HL-60/S4 treated with phorbol 12-myristate 13-acetate at 8.2 ng/mL for 4 days and 3 days (cell line): ENCODE data around the gene ADAM8.
"Not testable (repeated sequence)": the region's sequence is repeated elsewhere in the genome, so short reads cannot be mapped to it uniquely, and the experiment has no call there.

Source experiments
- in situ Hi-C: fragments of 300-500 bp; cut with MboI; formaldehyde crosslinking; loops from 2 replicates; pipeline ENCODE4 v1.15.0; 2022; ENCODE audit warnings: low sequenced_read_pairs

Gene ADAM8

DNA sequence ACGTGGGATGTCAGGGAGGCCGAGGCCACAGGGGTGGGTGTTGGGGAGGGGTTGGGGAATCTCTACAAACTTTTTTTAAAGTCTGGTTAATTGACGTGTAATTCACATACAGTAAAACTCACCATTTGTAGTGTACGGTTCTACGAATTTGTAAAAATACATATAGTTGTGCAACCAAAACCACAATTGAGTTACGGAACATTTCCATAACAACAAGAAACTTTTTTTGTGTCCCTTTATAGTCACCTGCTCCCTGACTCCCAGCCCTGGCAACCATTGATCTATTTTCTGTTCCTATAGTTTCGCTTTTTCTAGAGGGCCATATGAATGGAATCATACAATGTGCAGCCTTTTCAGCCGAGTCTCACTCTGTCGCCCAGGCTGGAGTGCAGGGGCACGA is 41.9 kb downstream of the ADAM8 start:
- in situ Hi-C loops, result not testable (repeated sequence)

DNA sequence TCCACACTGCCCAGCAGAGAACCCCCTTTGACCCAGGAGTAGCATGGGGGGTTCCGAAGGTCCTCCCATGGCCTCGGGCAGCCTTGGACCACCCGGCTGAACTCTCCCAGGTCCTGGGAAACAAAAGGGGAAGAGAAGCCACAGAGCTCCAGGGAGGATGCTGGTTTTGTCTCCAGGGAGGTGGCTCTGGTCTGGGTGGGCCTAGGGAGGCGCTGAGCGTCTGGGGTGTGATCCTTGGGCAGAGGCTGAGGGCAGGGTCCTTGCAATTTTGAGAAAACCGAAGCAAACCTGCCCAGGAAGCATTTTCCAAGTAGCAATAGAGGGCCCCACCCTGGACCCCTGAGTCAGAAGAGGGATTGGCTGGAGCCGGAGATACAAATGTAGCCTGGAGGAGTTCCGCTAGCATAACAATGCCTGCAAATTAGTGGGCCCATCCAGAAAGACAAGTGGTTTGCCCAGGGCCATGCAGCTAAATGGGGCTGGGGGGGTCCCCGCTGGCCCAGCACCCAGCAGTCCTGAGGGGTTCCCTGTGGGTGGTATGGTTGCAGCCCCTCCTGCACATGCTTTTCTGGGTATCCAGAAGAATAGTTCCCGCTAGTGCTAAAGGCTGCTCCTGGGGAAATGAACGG is 44.6 kb downstream of the ADAM8 start:
- in situ Hi-C loops, result no loop called here

DNA sequence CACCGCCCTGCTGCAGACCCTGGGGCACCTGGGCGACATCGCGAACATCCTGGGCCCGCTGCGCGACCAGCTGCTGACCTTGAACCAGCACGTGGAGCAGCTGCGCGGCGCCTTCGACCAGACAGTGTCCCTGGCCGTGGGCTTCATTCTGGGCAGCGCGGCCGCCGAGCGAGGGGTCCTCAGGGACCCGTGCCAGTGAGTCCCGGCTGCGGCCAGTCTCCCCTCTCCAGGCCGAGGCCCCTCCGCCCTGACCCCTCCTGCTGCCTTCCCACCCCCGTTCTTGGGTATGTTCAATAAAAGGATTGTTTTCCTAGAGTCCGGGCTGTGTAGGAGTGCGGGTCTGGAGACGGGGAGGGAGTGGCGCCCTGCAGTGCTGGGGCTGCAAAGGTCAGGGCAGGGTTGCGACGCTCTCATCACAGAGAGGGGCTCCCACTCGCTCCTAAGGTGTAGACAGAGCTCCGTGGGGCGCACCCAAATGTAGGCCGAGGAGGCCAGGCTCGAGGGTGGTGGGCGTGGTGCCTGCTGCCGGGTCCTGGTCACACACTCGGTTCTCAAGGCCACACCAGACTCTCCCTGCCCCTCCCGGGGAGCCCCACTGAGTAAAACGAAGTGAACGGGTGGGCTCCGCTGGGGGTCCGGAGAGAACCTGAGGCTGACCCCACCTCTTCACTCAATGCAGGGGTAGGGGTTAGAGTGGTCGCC is 45.3 kb downstream of the ADAM8 start:
- in situ Hi-C loops, result no loop called here

DNA sequence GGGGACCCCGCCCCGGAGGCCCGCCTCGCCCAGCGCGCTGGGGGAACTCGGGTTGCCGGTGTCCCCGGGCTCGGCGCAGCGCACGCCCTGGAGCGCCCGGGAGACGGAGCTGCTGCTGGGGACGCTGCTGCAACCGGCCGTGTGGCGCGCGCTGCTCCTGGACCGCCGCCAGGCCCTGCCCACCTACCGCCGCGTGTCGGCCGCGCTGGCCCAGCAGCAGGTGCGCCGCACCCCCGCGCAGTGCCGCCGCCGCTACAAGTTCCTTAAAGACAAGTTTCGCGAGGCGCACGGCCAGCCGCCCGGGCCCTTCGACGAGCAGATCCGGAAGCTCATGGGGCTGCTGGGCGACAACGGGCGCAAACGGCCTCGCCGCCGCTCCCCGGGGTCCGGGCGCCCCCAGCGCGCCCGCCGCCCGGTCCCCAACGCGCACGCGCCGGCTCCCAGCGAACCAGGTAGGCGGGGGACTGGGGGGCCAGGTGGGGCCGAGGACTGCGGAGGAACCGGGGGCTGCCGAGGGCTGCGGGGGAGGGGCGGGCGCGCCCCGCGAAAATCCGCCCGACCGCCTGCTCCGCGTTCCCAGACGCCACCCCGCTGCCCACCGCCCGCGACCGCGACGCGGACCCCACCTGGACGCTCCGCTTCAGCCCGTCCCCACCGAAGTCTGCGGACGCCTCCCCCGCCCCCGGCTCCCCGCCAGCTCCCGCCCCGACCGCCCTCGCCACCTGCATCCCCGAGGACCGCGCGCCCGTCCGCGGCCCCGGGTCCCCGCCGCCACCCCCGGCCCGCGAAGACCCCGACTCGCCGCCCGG is 46.1 kb downstream of the ADAM8 start:
- in situ Hi-C loops, result no loop called here

DNA sequence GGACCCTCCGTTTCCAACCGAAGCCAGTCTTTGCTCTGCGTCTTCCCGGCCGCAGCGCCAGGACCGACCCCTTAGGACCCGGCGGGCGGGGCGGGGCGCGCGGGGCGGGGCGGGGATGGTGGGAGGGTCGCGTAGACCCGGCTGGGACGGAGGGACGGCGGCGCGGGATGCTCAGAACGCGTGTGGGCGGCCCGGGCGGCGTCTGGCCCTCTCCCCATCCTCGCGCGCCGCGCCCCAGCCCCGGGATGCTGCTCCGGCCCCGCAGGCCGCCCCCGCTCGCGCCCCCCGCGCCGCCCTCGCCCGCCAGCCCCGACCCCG is 46.7 kb downstream of the ADAM8 start, which contains the start of gene UTF1:
TSS of gene UTF1 (plus strand) at position 174 of the 318 bp plus-strand sequence. CDS start at position 246, 72 bp downstream.
- in situ Hi-C loops, result no loop called here

DNA sequence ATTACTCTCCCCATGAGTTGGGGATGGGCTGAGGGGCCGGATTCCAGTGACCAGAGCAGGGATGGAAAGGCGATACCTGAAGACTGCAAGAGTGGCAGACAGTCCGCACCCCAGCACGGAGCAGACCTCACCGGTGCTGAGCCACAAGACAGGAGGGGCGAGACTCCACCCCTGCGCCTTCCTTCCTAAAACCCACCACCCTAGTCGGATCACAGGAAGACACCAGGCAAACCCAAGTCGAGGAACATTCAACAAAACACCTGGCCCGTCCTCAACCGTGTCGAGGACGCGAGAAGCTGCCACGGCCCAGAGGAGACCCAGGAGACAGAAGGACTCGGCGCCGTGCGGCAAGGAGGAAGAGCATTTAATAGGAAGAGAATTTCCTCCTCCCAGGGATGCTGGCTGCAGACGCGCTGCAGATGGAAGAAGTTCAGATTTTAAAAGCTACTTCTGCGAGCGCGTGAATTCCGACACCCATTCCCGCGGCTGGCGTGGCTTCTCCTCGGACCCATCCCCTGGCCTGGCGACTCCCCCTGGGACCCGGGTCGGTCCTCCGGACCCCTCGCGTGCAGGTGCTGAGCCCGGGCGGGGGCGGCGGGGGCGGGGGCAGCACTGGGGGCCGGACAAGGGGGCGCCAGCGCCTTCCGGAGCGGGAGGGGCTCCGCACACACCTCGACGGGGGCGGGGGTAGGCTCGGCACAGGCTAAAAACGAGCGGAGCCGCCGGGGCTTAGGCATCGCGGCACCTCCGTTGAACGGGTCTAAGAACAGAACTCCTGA is 47.2 kb downstream of the ADAM8 start:
- in situ Hi-C loops, result no loop called here

DNA sequence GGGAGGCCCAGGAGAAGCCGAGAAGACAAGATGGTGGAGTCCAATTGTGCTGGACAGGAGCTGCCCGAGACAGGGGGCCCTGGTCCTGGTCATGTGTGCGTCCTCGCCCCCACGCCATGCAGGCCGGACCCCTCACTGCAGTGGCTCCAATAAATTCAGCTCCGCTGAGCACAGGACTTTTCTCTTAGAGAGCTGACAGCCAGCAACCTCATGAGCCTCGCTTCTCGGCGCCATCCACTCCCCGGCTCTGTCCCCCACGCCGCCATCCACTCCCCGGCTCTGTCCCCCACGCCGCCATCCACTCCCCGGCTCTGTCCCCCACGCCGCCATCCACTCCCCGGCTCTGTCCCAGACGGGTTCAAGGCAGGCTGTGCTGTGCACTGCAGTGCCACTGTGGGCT is 49.4 kb downstream of the ADAM8 start:
- in situ Hi-C loops, result no loop called here

DNA sequence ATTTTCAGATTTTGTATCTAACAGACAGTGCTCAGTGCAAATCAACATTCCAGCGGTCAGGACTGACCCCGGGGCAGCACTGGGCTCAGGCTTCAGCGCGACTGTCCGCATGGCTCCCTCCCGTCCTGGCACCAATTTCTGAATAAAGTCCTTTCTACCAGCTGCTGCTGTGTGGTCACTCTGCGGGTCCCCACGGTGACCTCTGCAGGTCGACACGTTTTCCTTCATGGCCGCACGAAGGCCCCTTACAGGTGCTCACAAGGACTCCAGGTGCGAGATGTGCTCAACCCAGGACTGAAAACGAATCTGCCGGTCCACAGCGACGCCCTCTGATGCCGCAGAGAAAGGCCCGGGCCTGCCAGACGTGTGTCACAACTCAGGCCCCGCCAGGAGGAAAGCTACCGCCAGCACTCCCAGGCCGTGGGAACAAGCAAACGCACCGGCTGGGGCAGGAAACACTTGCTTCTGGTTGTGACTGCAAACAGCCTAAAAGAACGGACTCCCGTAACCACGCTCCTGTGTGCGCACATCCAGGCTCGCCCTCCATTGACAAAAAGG is 50.3 kb downstream of the ADAM8 start:
- in situ Hi-C loops, result no loop called here

DNA sequence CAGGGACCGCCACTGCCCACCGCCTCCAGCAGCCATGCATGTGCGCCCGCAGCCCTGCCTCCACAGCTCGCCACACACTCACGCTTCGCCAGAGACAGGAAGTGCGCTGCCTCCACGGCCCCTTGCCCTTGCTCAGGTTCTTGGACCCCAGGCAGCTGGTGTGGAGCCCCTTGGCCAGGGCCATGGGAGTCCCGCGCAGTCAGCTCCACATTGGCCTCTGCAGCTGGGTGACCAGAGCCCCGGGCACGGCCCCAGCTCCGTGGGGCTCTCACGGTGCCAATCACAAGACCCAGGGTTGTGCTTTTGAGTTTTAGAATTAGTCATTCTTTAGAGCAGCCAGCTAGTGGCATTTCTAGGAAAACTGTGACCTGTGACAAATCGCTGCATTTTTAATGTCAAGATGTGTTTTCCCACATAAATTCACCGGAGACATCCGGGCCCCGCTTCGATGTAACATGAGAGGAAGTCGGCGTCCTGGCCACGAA is 50.9 kb downstream of the ADAM8 start:
- in situ Hi-C loops, result no loop called here

DNA sequence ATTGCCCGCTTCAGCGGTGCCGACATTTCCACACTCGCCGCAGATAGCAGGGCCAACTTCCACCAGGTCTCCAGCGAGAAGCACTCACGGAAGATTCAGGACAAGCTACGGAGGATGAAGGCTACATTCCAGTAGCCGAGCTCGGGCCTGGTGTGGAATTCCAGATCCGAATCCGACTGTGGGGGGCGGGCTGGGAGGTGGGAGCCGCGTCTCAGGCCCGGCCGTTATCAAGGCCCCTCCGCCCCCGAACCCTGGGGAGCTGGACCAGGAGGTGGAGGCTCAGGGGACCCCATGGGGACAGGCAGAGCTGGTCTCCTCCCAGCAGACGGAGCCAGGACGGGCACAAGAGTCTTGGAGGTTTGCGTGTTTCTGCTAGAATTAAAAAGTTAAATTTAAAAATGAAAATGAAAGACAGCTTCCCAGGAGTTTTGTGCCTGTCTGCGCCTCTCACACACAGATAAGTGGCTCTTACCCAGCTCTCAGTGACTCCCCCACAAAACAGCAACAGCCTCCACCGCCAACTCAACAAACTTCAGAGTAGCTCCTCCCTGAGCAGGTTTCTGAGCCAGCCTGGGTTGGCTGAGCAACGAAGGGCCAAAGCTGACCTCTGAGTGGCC is 51.8 kb downstream of the ADAM8 start:
- in situ Hi-C loops, result no loop called here

DNA sequence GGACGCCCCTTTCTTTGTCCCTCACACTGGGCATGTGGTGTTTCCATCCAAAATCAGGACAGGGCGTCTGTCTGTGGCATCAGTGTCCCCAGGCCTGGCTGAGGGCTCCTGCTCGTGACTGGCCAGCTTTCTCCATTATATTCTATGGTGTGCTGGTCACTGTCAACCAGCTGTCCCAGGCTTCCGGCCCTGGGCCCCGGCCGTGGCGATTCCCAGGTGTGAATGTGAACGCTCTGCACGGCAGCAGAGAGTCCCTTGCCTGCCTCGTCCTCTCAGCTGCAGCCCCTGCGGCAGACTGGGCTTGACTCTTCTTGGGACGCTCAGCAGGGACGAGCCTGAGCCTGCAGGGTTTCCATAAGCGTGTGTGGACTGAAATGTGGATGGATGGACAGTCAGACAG is 52.6 kb downstream of the ADAM8 start:
- in situ Hi-C loops, result no loop called here

DNA sequence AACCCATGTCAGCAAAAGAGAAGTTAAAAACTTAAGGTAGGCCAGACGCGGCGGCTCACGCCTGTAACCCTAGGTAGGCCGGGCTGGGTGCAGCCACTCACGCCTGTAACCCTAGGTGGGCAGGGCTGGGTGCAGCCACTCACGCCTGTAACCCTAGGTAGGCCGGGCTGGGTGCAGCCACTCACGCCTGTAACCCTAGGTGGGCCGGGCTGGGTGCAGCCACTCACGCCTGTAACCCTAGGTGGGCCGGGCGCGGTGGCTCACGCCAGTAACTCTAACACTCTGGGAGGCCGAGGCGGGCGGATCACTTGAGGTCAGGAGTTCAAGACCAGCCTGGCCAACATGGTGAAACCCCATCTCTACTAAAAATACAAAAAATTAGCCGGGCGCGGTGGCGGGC is 54.9 kb downstream of the ADAM8 start:
- in situ Hi-C loops, result not testable (repeated sequence)

DNA sequence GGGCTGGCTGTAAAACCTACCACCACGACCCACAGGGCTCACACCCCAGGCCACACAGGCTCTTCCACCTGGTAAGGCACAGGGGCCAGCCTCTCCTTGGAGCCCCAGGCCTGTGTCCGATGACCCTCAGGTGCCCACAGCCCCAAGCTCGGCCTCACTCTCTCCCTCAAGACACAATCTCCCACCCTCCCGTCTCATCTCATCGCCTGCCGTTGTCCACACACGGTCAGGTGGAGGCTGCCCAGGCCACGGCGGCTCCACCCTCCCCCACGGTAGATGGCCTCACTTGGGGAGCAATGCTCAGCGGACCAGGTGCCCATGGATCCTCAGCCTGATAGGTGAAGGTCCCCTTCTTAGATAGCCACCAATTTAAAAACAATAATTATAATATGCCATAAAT is 55.3 kb downstream of the ADAM8 start:
- in situ Hi-C loops, result no loop called here

DNA sequence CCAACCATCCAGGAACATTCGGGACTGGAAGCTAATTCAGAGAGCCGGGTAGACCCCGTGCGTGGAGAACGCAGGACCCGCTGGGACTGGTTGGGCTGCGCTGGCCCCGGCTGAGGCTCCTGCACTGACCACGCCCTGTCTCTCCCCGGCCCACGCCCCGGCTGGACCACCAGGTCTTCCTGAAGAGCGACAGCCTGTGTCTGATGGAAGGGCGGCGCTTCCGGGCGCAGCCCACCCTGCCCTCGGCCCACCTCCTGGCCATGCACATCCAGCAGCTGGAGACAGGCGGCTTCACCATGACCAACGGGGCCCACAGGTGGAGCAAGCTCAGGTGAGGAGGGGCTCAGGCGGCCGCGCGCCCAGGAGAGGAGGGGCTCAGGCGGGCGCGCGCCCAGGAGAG is 56.9 kb downstream of the ADAM8 start:
- in situ Hi-C loops, result no loop called here

DNA sequence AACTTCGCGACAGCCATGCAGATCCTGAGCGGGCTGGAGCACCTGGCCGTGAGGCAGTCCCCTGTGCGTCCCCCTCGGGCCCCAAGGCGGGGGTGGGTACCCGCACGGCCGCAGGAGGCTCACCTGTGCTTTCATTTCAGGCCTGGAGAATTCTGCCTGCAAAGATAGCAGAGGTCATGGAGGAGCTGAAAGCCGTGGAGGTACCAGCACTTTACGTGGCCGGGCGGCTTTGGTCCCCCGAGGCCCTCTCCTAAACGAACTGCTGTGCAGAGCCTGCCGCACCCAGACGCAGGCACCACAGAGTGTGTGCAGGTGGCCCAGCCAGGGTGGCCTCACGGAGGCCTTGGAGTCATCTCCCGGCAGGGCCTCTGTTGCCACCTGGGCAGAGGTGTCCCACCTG is 57.8 kb downstream of the ADAM8 start:
- in situ Hi-C loops, result no loop called here

DNA sequence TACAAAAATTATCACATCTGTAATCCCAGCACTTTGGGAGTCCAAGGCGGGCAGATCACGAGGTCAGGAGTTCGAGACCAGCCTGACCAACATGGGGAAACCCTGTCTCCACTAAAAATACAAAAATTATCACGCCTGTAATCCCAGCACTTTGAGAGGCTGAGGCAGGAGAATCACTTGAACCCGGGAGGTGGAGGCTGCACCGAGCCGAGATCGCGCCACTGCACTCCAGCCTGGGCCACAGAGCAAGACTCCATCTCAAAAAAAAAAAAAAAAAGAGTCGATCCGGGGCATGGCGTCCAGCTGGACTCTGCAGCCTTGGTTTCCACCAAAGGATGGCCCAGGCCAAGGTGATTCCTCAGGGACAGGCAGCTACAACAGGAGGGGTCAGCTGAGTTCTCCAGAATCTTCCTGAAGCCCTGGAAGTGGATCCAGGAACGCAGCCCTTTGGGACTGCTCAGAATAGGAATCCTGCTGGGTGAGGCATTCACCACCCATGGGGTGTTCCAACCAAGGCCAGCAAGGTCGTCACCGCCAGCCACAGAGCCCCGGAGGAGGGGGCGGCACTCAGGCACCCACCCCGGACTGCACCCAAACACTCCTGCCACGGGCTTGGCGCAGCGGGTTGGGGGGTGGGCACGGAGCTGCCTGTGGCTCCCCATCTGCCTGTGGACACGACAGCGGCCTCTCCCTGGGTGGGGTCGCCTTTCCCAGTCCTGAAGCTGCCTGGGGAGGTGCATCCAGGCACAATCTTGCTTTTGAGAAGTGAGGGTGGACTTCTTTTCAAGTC is 58.7 kb downstream of the ADAM8 start:
- in situ Hi-C loops, result no loop called here

DNA sequence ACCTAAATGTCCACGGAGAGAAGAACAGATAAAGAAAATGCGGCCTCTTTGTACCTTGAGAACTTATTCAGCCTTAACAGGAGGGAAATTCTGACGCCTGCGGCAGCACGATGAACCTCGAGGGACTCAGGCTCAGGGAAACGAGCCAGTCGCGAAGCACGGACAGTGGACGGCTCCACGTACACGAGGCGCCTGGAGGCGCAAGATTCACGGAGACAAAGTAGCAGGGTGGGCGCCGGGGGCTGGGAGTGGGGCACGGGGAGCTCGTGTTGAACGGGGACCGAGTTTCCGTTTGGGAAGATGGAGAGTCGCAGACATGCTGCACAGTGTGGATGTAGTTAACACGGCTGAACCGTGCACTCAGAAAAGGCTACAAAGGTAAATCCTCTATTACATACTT is 59.9 kb downstream of the ADAM8 start:
- in situ Hi-C loops, result no loop called here

DNA sequence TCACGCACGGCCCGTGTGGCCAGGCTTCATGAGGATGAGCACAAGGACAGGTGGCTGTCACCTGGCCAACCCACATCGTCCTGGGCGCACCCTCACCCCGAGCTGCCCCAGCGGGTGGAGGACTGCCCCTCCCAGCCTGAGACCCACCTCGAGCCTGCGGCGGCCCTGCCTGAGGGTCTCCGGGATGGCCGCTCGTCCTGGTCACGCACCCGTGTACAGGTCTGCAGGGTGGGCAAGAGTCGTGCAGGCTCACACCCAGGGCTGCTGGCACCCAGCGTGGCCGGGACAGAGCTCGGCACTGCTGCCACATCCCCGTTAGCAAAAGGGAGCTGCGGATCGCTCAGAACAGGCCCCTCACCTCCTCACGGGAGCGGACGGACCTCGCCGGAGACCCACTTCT is 61.1 kb downstream of the ADAM8 start:
- in situ Hi-C loops, result no loop called here
